Activated CD8-positive, alpha-beta memory T cell treated with anti-CD3 and anti-CD28 coated beads, Interleukin-2, amount 50 U/mL, for 48 hours (primary cell): ENCODE results near the gene DNAJC21.

Source experiments
- DNase-seq: peaks from one replicate; pipeline ENCODE4 v3.0.0-alpha.2; 2020

The DNAJC21 gene

GRCh38 chr5:34982823-34983222 is 53.5 kb downstream of the DNAJC21 start:
- no peak for DNase-seq

GRCh38 chr5:34986965-34987364 is 57.6 kb downstream of the DNAJC21 start:
- no peak for DNase-seq

GRCh38 chr5:34991486-34992238 is 62.3 kb downstream of the DNAJC21 start:
- DNase-seq, result no peak

- DNase-seq, result no peak
Measured at GRCh38 chr5:34993951-34994350, 64.6 kb downstream of the DNAJC21 start.

DNA sequence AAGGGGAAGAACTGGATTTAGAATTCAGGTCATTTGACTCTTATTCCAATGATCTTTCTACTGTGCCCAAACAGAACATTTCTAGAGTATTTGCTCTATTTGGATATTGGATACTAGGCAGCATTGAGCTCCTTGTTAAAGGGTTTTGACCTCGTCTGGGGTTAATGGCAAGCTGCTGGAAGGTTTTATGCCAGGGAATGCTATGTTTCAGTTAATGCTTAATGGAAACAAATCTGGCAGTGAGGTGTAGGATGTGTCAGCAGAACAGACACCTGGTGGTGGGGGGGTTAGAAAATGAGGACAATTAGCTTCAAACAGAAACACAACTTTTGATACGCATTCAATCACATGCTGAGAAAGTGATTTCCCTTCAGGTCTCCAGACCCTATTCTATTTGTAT is 66.9 kb downstream of the DNAJC21 start:
- no peak for DNase-seq

GRCh38 chr5:34998058-34998789 is 68.9 kb downstream of the DNAJC21 start:
- no peak for DNase-seq

DNA sequence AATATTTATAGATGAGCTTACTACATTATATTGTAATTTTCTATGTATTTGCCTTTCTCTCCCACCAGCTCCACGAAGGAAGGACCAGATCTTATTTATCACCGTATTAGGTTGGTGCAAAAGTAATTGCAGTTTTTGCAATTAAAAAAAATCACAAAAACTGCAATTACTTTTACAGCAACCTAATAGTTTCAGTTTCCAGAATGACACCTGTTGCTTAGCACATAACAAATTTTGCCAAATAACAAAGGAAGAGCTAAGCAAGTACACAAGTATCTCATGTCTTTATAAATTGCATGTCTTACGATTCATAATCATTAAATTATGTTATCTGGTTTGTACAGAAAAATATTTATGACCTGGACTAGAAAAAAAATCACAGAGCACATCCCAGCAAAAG is 72.5 kb downstream of the DNAJC21 start:
- DNase-seq, result no peak

DNA sequence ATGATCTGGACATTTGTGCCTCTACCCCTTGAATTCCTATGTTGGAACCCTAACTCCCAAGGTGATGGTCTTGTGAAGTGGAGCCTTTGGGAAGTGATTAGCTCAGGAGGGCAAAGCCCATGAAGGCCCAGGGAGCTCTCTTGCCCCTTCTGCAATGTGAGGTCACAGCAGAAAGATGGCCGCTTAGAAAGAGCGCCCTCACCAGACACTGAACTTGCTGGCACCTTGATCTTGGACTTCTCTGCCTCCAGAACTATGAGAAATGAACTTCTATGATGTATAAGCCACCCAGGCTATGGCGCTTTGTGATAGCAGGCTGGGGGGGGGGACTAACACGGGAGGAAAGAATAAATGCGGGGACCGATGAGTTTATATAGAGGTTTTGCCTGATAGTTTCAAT is 73.1 kb downstream of the DNAJC21 start:
- no peak for DNase-seq

DNA sequence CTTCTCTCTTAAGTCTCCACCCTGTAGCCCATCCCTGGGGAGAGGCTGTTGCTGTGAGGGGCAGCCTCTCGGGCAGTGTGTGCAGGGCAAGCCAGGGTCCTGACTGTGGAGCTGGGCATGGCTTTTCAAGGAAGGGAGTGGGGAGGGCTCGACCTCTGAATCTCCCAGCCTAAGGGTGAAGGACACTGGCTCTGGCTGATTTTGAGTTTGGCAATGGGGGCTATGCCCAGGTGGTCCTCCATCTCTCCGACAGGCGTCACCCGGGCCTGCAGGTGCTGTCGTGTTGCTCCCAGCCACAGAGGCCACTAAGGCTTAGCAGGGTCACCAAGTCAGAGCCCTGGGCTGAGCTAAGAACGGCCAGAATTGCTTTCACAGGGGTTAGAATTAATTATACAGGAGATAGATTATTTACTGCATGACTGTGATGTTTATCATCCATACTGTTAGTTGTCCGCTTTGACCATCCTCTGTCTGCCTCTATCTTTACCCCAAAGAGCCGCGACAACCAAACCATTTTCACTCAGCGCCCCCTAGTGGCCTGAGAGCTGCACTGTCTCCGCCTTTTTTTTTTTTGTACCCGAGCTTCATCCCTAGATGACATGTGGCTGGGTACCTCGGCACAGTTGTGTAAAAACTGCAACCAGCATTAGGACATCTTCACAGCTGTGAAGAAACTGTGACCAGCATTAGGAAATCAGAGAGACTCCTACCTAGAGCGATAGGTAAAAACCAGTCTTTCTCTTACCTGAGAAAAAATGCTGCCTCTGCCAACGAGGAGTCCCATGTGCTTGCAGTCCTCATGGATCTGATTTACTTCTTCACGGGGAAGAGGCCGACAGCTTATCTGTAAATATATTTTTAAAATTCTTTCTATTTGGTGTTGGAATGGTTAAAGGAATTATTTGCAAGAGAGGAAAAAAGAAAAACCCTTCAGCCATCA is 73.9 kb downstream of the DNAJC21 start:
- peak; percentile 89 for DNase-seq

DNA sequence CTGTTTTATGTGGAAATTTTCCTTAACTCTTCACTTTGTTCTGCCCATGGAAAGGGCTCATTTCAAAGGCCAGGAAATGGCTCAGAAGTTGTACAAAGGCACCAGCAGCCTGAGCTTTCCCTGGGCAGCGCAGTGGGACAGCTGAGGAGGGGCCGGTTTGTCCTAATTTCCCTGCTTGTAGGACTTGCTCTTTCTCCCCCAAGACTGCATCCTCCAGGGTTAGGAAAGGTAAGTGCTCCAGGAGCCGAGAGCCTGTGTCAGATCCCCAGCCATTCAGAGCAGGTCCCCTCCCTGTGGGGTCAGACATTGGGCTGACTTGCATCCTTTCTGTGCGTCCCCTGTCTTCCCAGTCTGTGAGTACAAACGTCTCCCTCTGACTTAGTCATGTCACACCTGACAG is 74.8 kb downstream of the DNAJC21 start:
- DNase-seq, result no peak

- no peak for DNase-seq
Measured at GRCh38 chr5:35004771-35005170, 75.4 kb downstream of the DNAJC21 start.
